GM18517 (cell line): ENCODE measurements around the gene ONECUT3.
"Not testable (repeated sequence)": the region's sequence is repeated elsewhere in the genome, so short reads cannot be mapped to it uniquely, and the experiment has no call there.

Source experiments
- ATAC-seq: cut with Tn5 transposase; IDR thresholded peaks from one replicate; pipeline ENCODE4 v1.9.1; 2021; ENCODE audit warnings: mild to moderate bottlenecking, moderate library complexity; ENCODE audit not compliant: unreplicated experiment

ONECUT3 gene

DNA sequence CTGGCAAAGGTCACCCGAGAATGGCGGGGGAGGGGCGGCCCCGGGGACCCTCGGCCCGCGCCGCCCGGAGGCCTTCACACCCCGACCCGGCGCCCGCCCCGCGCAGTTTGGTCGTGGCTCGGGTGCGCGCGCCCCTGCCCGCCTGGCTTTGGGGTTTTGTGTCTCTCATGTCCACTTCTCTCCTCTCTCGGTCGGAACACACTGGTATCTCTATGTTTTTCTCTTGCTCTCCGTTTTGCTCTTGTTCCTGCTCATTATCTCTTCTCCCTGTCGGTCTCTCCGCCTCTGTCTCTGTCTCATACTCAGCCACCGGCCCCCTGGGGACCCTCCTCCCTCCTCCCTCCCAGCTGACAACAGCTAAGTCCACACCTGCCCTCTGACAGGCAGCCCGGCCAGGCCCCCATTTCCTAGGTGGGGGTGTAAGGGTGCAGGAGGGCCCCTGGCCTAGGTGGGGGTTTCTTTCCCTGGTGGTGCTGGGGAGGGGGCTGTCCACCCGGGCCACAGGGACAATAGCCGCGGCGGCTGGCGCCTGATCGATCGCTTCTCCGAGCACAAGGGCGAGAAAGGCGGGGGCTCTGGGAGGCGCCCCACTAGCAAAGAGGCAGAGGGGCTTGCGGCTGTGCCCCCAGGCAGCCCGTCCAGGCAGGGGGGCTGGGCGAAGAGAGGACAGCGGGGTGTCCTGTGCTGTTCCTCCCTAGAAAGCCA, 2.3 kb downstream of the ONECUT3 start:
- ATAC-seq, result no peak

- ATAC-seq, result no peak
Measured at GRCh38 chr19:1756264-1756663, 3.0 kb downstream of the ONECUT3 start.

DNA sequence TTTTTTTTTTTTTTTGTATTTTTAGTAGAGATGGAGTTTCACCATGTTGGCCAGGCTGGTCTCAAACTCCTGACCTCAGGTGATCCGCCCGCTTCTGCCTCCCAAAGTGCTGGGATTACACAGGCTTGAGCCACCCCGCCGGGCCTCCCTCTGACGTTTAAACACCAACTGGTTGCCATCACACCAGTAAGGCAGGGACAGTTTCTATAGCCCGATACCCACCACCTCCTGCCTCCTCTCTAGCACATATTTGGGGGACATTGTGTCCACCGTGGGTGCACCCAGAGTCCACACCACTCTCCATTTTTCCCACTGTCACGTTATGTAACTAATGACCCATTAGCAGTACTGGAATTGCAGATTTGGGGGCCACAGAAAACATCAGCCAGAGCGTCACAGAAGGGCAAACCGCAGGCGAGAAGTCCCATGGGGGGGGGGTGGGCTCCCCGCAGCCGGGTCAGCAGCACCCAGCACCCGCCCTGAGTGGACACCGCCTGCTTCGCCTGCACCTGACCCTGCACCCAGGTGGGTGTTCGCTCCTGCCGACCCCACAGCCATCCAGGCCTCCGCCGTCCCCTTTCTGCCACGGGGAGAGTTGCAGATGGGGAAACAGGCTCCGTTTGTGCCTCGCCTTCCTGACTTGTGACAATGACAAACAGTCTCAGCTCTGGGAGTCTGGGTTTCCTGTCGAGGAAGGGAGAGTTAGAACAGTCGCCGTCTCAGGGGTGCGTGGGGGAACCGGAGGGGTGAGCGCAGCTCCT, 3.6 kb downstream of the ONECUT3 start:
- no peak for ATAC-seq

DNA sequence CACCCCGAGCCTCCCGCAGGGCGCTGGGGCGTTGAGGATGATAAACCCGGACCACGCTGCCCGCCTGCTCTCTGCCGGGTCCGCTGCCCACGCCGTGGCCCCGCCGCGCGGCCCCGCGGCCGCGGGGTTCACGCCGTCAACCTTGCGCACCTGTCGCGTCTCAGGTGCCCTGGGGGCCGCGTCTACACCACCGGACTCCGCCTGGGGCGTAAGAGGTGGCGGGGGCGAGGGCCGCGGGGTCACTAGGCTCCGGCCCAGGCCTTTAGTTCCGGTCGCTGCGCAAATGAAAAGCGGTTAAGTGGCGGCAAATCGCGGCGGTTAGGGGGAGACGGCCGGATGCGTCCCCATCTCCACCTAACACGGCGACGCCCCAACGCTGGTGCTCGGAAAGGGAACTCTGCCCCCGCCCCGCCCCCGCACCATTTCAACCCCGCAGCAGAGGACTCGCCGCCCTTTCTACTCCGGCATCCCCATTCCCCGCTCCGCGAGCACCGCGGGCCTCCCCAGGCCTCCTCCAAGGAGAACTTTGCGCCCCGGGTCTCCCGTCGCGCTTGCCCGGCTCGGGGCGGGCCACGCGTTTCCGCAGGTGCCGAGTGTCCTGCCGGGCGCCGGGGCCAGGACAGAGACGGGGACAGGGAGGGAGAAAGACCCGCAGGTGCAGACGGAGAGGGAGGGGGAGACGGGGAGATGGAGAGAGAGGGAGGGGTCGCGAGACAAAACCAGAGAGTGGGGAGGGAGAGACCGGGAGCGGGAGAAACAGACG, 4.3 kb downstream of the ONECUT3 start:
- no peak for ATAC-seq

- no peak for ATAC-seq
Measured at GRCh38 chr19:1758231-1758577, 4.9 kb downstream of the ONECUT3 start.

DNA sequence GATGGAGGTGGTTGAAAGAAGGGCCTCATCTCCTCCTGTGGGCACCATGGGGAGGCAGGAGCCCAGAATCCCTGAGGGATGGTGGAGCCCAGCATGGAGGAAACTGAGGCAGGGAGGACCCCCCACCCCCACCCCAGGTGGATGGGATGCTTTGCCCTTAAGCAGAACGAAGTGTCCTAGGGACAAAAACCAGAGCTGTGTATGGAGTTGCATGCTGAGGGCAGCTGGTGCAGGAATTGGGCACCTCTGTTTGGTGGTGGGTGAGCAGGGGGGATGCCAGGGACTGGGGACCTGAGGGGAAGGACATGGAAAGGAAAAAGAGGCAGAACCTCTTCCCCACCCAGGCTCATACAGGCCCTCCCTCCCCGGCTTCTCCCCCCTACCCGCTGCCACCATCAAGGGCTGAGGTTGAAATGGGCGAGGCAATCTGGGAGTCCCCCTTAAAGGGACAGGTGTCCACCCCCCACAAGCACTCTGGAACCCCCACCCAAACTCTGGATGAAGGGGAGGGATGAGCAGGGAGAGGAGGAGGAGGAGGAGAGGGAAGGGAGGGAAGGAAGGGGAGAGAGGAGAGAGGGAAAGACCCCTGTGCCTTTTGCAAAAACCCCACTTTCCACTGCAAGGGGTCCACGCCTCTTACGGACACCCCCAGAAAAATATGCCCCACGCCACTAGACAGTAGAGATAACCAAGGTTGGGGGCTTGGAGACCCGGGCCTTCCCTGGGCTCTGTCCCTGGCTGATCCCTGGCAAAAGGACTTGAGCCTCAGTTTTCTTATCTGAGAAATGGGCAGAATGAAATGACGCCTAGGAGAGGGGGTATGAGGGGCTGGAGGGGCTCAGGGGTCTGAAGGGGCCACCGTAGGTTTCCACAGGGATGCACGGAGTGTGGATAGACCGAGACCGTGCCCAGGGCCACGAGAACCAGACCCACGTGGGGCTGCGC, 5.9 kb downstream of the ONECUT3 start:
- no peak for ATAC-seq

DNA sequence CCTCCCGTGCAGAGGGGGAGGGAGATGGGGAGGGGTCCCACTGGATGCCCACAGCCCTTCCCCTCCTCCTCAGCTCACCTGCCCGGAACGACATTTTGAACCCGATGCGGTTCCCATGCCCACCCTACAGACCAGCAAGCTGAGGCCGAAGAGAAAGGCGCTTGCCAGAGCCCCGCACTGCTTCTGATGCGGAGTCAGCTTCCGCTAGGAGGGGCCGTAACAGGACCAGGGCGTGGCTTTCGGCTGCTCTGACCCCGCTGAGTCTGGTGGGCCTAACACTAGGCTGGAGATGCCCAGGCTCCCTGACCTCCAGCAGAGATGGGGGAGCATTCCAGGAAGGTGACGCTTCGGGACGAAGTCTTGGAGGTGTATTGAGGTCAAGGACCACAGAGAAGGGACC, 6.7 kb downstream of the ONECUT3 start:
- no peak for ATAC-seq

- not testable (repeated sequence) for ATAC-seq
Measured at GRCh38 chr19:1760786-1761527, 7.7 kb downstream of the ONECUT3 start.

GRCh38 chr19:1761528-1762242, 8.4 kb downstream of the ONECUT3 start:
- no peak for ATAC-seq

GRCh38 chr19:1762243-1763117, 9.2 kb downstream of the ONECUT3 start:
- ATAC-seq, result no peak

- ATAC-seq, result no peak
Measured at GRCh38 chr19:1763648-1764639, 10.6 kb downstream of the ONECUT3 start.

DNA sequence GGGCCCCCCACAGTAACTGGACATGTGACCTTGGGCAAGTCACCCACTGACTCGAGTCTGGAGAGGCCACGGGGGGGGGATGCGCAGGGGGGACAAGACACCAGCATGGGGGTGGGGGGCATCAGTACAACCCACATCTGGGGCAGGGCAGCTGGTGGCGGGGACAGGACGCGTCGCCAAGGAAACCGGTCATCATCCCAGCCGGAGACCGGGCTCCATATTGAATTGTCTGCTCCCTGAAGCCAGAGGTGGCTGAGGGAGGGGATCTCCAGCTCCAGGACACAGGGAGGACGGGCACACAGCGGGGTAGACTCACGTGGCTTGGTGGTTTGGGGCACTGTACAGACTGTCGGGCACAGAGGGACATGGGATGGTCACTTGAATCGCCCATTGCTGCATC, 11.4 kb downstream of the ONECUT3 start:
- no peak for ATAC-seq

DNA sequence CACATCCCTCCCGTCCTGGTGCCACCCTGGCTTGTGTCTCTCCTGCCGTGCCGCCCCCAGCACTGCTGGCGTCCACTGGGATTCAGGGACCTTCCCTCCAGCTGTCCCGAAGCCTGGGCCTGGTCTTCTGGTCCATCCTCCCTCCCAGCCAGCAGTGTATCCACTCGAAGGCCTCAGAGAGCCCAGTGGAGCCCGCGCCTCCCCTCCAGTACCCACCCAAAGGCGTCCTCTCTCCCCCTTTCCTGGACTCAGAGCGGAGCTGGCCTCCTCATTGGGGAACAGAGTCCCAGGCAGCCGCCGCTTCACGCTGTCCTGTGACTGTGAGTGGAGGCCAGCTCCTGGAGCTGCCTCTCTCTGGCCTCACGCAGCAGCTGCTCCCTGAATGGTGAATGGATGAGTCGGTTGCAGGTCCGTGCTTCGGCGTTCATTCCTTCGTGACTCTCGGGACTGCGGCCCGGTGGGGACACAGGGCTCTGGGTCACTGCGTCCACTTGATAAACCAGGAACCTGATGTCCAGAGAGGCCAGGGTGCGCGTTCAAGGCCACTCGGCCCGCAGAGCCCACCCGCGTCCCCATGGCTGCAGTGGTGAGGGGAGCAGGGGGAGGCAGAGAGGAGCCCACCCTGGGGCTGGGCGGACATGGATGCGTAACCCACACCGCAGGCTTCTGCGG, 12.1 kb downstream of the ONECUT3 start:
- no peak for ATAC-seq

- ATAC-seq, result no peak
Measured at GRCh38 chr19:1765904-1766799, 12.8 kb downstream of the ONECUT3 start.

- ATAC-seq, result no peak
Measured at GRCh38 chr19:1766800-1767352, 13.6 kb downstream of the ONECUT3 start.
